CD4-positive, alpha-beta T cell treated with Interferon gamma for 1 hour (primary cell): ENCODE data around the gene MAJIN.

Source experiments
- DNase-seq: peaks from one replicate; pipeline ENCODE4 v3.0.0-alpha.2; 2020

The MAJIN gene

GRCh38 chr11:64910451-64911093 is 61.3 kb downstream of the MAJIN start:
- DNase-seq = no peak

- no peak for DNase-seq
Measured at GRCh38 chr11:64909653-64910343, 62.1 kb downstream of the MAJIN start.

GRCh38 chr11:64908766-64909165 is 63.1 kb downstream of the MAJIN start:
- DNase-seq = no peak

- no peak for DNase-seq
Measured at GRCh38 chr11:64906314-64906635, 65.6 kb downstream of the MAJIN start.

GRCh38 chr11:64905516-64906313 is 66.2 kb downstream of the MAJIN start:
- no peak for DNase-seq

GRCh38 chr11:64903291-64903833 is 68.5 kb downstream of the MAJIN start:
- DNase-seq = no peak

- no peak for DNase-seq
Measured at GRCh38 chr11:64902102-64902900, 69.6 kb downstream of the MAJIN start.

GRCh38 chr11:64900774-64901173 is 71.1 kb downstream of the MAJIN start:
- DNase-seq = no peak

- peak; percentile 66 for DNase-seq
Measured at GRCh38 chr11:64900263-64900678, 71.6 kb downstream of the MAJIN start.

GRCh38 chr11:64898541-64898940 is 73.4 kb downstream of the MAJIN start:
- no peak for DNase-seq

- no peak for DNase-seq
Measured at GRCh38 chr11:64898076-64898445, 73.8 kb downstream of the MAJIN start.

GRCh38 chr11:64897381-64898075 is 74.4 kb downstream of the MAJIN start:
- no peak for DNase-seq

- no peak for DNase-seq
Measured at GRCh38 chr11:64896448-64897022, 75.4 kb downstream of the MAJIN start.

- DNase-seq = no peak
Measured at GRCh38 chr11:64894812-64895452, 77.0 kb downstream of the MAJIN start.

GRCh38 chr11:64894070-64894811 is 77.7 kb downstream of the MAJIN start:
- DNase-seq = peak; percentile 85

- no peak for DNase-seq
Measured at GRCh38 chr11:64893194-64894069, 78.5 kb downstream of the MAJIN start.

GRCh38 chr11:64892838-64893193 is 79.1 kb downstream of the MAJIN start:
- no peak for DNase-seq

- no peak for DNase-seq
Measured at GRCh38 chr11:64892411-64892831, 79.5 kb downstream of the MAJIN start.

- DNase-seq = no peak
Measured at GRCh38 chr11:64891880-64892279, 80.0 kb downstream of the MAJIN start.
